Measurements from ENCODE around the gene RGMB. TPM values are rescaled to one million over a fixed set of nuclear protein-coding genes. Genes with fewer than 3 reads are reported as not detected.

RGMB gene
- total and polyA plus RNA-seq, 2 donors from 2014 or later: 4.0 to 12.2 TPM

DNA sequence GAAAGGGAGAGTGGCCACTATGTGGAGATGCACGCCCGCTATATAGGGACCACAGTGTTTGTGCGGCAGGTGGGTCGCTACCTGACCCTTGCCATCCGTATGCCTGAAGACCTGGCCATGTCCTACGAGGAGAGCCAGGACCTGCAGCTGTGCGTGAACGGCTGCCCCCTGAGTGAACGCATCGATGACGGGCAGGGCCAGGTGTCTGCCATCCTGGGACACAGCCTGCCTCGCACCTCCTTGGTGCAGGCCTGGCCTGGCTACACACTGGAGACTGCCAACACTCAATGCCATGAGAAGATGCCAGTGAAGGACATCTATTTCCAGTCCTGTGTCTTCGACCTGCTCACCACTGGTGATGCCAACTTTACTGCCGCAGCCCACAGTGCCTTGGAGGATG lies 19.8 kb downstream of the RGMB start:
- Histone ChIP-seq H3K9me3 (ENCODE audit: control insufficient read depth in 2 of 3, insufficient read depth in 1 of 3, low read length in 3 of 3) (no peaks in the 10 kb centered on the region), H3K27me3 (ENCODE audit: control insufficient read depth, insufficient read depth, low read length) (no peaks in the 10 kb centered on the region), H3K9ac (ENCODE audit: low read length in 3 of 3) (no peak overlapping the region), H3K36me3 (ENCODE audit: control insufficient read depth in 2 of 3, insufficient read depth in 3 of 3, low read length in 3 of 3) (peaks cover 0 to 3% (median 0%) of the 10 kb centered on the region in 3 donors), H3K4me1 (ENCODE audit: control insufficient read depth in 2 of 3, insufficient read depth in 2 of 3, low read depth in 1 of 3, low read length in 3 of 3) (peaks cover 0 to 2% (median 0%) of the 10 kb centered on the region in 3 donors), H3K4me3 (ENCODE audit: low read length in 3 of 3) (no peak overlapping the region), H3K27ac (ENCODE audit: low read depth in 2 of 2, low read length in 2 of 2) (no peak overlapping the region)
- no peak for FAIRE-seq
- DNase-seq: no peak
- intact Hi-C loops (cut with DNase I): no loop called here
- TF ChIP-seq, protein P1, sequence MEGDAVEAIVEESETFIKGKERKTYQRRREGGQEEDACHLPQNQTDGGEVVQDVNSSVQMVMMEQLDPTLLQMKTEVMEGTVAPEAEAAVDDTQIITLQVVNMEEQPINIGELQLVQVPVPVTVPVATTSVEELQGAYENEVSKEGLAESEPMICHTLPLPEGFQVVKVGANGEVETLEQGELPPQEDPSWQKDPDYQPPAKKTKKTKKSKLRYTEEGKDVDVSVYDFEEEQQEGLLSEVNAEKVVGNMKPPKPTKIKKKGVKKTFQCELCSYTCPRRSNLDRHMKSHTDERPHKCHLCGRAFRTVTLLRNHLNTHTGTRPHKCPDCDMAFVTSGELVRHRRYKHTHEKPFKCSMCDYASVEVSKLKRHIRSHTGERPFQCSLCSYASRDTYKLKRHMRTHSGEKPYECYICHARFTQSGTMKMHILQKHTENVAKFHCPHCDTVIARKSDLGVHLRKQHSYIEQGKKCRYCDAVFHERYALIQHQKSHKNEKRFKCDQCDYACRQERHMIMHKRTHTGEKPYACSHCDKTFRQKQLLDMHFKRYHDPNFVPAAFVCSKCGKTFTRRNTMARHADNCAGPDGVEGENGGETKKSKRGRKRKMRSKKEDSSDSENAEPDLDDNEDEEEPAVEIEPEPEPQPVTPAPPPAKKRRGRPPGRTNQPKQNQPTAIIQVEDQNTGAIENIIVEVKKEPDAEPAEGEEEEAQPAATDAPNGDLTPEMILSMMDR (IDR thresholded peaks at IDR 0.05; ENCODE audit: borderline replicate concordance, extremely low read depth, insufficient read depth): no peak

DNA sequence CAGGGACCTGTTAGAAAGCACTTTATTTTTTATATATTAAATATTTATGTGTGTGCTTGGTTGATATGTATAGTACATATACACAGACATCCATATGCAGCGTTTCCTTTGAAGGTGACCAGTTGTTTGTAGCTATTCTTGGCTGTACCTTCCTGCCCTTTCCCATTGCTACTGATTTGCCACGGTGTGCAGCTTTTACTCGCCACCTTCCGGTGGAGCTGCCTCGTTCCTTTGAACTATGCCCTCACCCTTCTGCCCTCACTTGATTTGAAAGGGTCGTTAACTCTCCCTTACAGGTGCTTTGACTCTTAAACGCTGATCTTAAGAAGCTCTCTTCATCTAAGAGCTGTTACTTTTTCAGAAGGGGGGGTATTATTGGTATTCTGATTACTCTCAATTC lies 20.5 kb downstream of the RGMB start:
- intact Hi-C loops (cut with DNase I): no loop called here
- FAIRE-seq: no peak

DNA sequence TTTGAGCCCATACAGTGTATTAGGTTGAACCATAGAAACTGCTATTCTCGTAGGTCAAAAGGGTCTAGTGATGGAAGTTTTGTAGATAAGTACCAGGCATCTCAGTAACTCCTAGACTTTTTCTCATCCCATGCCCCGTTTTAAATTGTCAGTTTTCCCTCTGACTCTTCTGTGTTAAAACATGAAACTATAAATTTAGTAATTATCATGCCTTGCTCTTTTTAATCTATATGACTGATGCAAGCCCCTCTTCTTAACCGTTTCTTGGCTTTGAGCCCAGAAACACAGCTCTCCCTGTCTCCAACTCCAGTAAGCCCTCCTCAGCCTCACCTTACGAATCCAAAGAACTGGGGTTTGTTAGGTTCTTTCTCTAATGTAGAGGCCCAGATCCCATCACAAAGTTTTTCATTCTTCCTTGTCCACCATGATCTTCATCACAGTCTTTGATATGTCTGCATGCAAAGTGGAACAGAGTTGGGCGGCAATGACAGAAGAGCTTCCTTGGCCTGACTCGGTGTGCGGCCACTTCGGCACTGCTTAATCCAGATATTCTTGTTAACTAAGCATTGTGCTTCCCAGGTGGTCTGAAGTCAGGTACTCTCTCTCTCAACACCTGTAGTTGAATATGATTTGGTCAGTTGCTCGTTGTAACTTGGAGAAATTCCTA lies 21.1 kb downstream of the RGMB start:
- peaks cover 0 to 2% (median 0%) of the 10 kb centered on the region in 3 donors for H3K4me1 ChIP-seq (ENCODE audit: control insufficient read depth in 2 of 3, insufficient read depth in 2 of 3, low read depth in 1 of 3, low read length in 3 of 3)
- DNase-seq: no peak
- intact Hi-C loops (cut with DNase I): no loop called here
- no peaks in the 10 kb centered on the region for H3K9me3 ChIP-seq (ENCODE audit: control insufficient read depth in 2 of 3, insufficient read depth in 1 of 3, low read length in 3 of 3)
- TF ChIP-seq, protein P1 (IDR thresholded peaks at IDR 0.05; ENCODE audit: borderline replicate concordance, extremely low read depth, insufficient read depth): no peak
- H3K27ac ChIP-seq (ENCODE audit: low read depth in 2 of 2, low read length in 2 of 2): no peak overlapping the region
- no peak overlapping the region for H3K9ac ChIP-seq (ENCODE audit: low read length in 3 of 3)
- peaks cover 0 to 3% (median 0%) of the 10 kb centered on the region in 3 donors for H3K36me3 ChIP-seq (ENCODE audit: control insufficient read depth in 2 of 3, insufficient read depth in 3 of 3, low read length in 3 of 3)
- H3K27me3 ChIP-seq (ENCODE audit: control insufficient read depth, insufficient read depth, low read length): no peaks in the 10 kb centered on the region
- H3K4me3 ChIP-seq (ENCODE audit: low read length in 3 of 3): no peak overlapping the region
- FAIRE-seq: no peak

More for the DNA sequence above, 20.5 kb downstream of the RGMB start:
- no peaks in the 10 kb centered on the region for H3K9me3 ChIP-seq (ENCODE audit: control insufficient read depth in 2 of 3, insufficient read depth in 1 of 3, low read length in 3 of 3)
- no peak overlapping the region for H3K9ac ChIP-seq (ENCODE audit: low read length in 3 of 3)
- peaks cover 0 to 3% (median 0%) of the 10 kb centered on the region in 3 donors for H3K36me3 ChIP-seq (ENCODE audit: control insufficient read depth in 2 of 3, insufficient read depth in 3 of 3, low read length in 3 of 3)
- TF ChIP-seq, protein P1 (IDR thresholded peaks at IDR 0.05; ENCODE audit: borderline replicate concordance, extremely low read depth, insufficient read depth): no peak
- no peak for DNase-seq
- H3K27ac ChIP-seq (ENCODE audit: low read depth in 2 of 2, low read length in 2 of 2): no peak overlapping the region
- H3K4me1 ChIP-seq (ENCODE audit: control insufficient read depth in 2 of 3, insufficient read depth in 2 of 3, low read depth in 1 of 3, low read length in 3 of 3): peaks cover 0 to 2% (median 0%) of the 10 kb centered on the region in 3 donors
- no peaks in the 10 kb centered on the region for H3K27me3 ChIP-seq (ENCODE audit: control insufficient read depth, insufficient read depth, low read length)
- H3K4me3 ChIP-seq (ENCODE audit: low read length in 3 of 3): no peak overlapping the region

All from kidney (tissue), 14 donors.